Measurements from ENCODE around the gene SIRPG.
"Not testable (repeated sequence)": the region's sequence is repeated elsewhere in the genome, so short reads cannot be mapped to it uniquely, and the experiment has no call there.

Gene SIRPG

GRCh38 chr20:1657556-1658334 lies at the start of gene SIRPG:
TSS of gene SIRPG (minus strand) at chr20:1657779. CDS start at chr20:1657714, 65 bp downstream.
- no peaks in the 10 kb centered on the region for H3K4me1 ChIP-seq (ENCODE audit: control insufficient read depth, insufficient read depth, low read length)
- DNase-seq (ENCODE audit: low read depth), result no peak
- H3K4me3 ChIP-seq (ENCODE audit: low read length), result no peak within 1 kb of the TSS
- H3K9me3 ChIP-seq (ENCODE audit: control insufficient read depth, low read length), result peaks cover 5% of the 10 kb centered on the region
- H3K36me3 ChIP-seq (ENCODE audit: control insufficient read depth, insufficient read depth, low read length, severe bottlenecking), result no peaks in the 10 kb centered on the region
- no peak within 1 kb of the TSS for H3K9ac ChIP-seq (ENCODE audit: low read length)
- peaks cover 20% of the 10 kb centered on the region for H3K27me3 ChIP-seq (replicated peaks; ENCODE audit: control insufficient read depth, insufficient read depth, low read length)

- not testable (repeated sequence) for H3K9ac ChIP-seq (ENCODE audit: low read length); H3K36me3 ChIP-seq (ENCODE audit: control insufficient read depth, insufficient read depth, low read length, severe bottlenecking); H3K4me1 ChIP-seq (ENCODE audit: control insufficient read depth, insufficient read depth, low read length); H3K4me3 ChIP-seq (ENCODE audit: low read length); DNase-seq (ENCODE audit: low read depth); H3K27me3 ChIP-seq (replicated peaks; ENCODE audit: control insufficient read depth, insufficient read depth, low read length)
- H3K9me3 ChIP-seq (ENCODE audit: control insufficient read depth, low read length), result peaks cover 20% of the 10 kb centered on the region
Measured at GRCh38 chr20:1706887-1707286, 49.3 kb upstream of the SIRPG start.

- Histone ChIP-seq H3K9ac (ENCODE audit: low read length) (no peak overlapping the region), H3K9me3 (ENCODE audit: control insufficient read depth, low read length) (peaks cover 14% of the 10 kb centered on the region), H3K36me3 (ENCODE audit: control insufficient read depth, insufficient read depth, low read length, severe bottlenecking) (no peaks in the 10 kb centered on the region), H3K4me1 (ENCODE audit: control insufficient read depth, insufficient read depth, low read length) (no peaks in the 10 kb centered on the region), H3K4me3 (ENCODE audit: low read length) (no peak overlapping the region), H3K27me3 (replicated peaks; ENCODE audit: control insufficient read depth, insufficient read depth, low read length) (peaks cover 8% of the 10 kb centered on the region)
- DNase-seq (ENCODE audit: low read depth), result no peak
Measured at GRCh38 chr20:1706079-1706478, 48.5 kb upstream of the SIRPG start.

GRCh38 chr20:1702855-1703254 lies 45.3 kb upstream of the SIRPG start:
- Histone ChIP-seq H3K4me3 (ENCODE audit: low read length) (no peak overlapping the region), H3K27me3 (replicated peaks; ENCODE audit: control insufficient read depth, insufficient read depth, low read length) (peaks cover 6% of the 10 kb centered on the region), H3K9me3 (ENCODE audit: control insufficient read depth, low read length) (peaks cover 10% of the 10 kb centered on the region), H3K9ac (ENCODE audit: low read length) (no peak overlapping the region), H3K4me1 (ENCODE audit: control insufficient read depth, insufficient read depth, low read length) (no peaks in the 10 kb centered on the region), H3K36me3 (ENCODE audit: control insufficient read depth, insufficient read depth, low read length, severe bottlenecking) (no peaks in the 10 kb centered on the region)
- no peak for DNase-seq (ENCODE audit: low read depth)

GRCh38 chr20:1702328-1702727 lies 44.7 kb upstream of the SIRPG start:
- no peak for DNase-seq (ENCODE audit: low read depth)
- H3K4me1 ChIP-seq (ENCODE audit: control insufficient read depth, insufficient read depth, low read length), result no peaks in the 10 kb centered on the region
- no peak overlapping the region for H3K9ac ChIP-seq (ENCODE audit: low read length)
- peaks cover 10% of the 10 kb centered on the region for H3K9me3 ChIP-seq (ENCODE audit: control insufficient read depth, low read length)
- H3K4me3 ChIP-seq (ENCODE audit: low read length), result no peak overlapping the region
- no peaks in the 10 kb centered on the region for H3K36me3 ChIP-seq (ENCODE audit: control insufficient read depth, insufficient read depth, low read length, severe bottlenecking)
- H3K27me3 ChIP-seq (replicated peaks; ENCODE audit: control insufficient read depth, insufficient read depth, low read length), result peaks cover 6% of the 10 kb centered on the region

GRCh38 chr20:1700990-1701389 lies 43.4 kb upstream of the SIRPG start:
- H3K4me1 ChIP-seq (ENCODE audit: control insufficient read depth, insufficient read depth, low read length), result no peaks in the 10 kb centered on the region
- no peaks in the 10 kb centered on the region for H3K36me3 ChIP-seq (ENCODE audit: control insufficient read depth, insufficient read depth, low read length, severe bottlenecking)
- H3K4me3 ChIP-seq (ENCODE audit: low read length), result no peak overlapping the region
- H3K9me3 ChIP-seq (ENCODE audit: control insufficient read depth, low read length), result peaks cover 10% of the 10 kb centered on the region
- H3K27me3 ChIP-seq (replicated peaks; ENCODE audit: control insufficient read depth, insufficient read depth, low read length), result peaks cover 6% of the 10 kb centered on the region
- no peak for DNase-seq (ENCODE audit: low read depth)
- no peak overlapping the region for H3K9ac ChIP-seq (ENCODE audit: low read length)

- no peak for DNase-seq (ENCODE audit: low read depth)
Measured at GRCh38 chr20:1697592-1697991, 40.0 kb upstream of the SIRPG start.

GRCh38 chr20:1696521-1697209 lies 39.1 kb upstream of the SIRPG start:
- Histone ChIP-seq H3K4me3 (ENCODE audit: low read length) (no peak overlapping the region), H3K27me3 (replicated peaks; ENCODE audit: control insufficient read depth, insufficient read depth, low read length) (peaks cover 12% of the 10 kb centered on the region), H3K4me1 (ENCODE audit: control insufficient read depth, insufficient read depth, low read length) (no peaks in the 10 kb centered on the region), H3K36me3 (ENCODE audit: control insufficient read depth, insufficient read depth, low read length, severe bottlenecking) (no peaks in the 10 kb centered on the region), H3K9ac (ENCODE audit: low read length) (no peak overlapping the region), H3K9me3 (ENCODE audit: control insufficient read depth, low read length) (peaks cover 4% of the 10 kb centered on the region)
- no peak for DNase-seq (ENCODE audit: low read depth)

More at GRCh38 chr20:1697592-1697991, 40.0 kb upstream of the SIRPG start:
- Histone ChIP-seq H3K27me3 (replicated peaks; ENCODE audit: control insufficient read depth, insufficient read depth, low read length) (peaks cover 12% of the 10 kb centered on the region), H3K4me1 (ENCODE audit: control insufficient read depth, insufficient read depth, low read length) (no peaks in the 10 kb centered on the region), H3K9me3 (ENCODE audit: control insufficient read depth, low read length) (peaks cover 4% of the 10 kb centered on the region), H3K4me3 (ENCODE audit: low read length) (no peak overlapping the region), H3K9ac (ENCODE audit: low read length) (no peak overlapping the region), H3K36me3 (ENCODE audit: control insufficient read depth, insufficient read depth, low read length, severe bottlenecking) (no peaks in the 10 kb centered on the region)

GRCh38 chr20:1694672-1695071 lies 37.1 kb upstream of the SIRPG start:
- no peaks in the 10 kb centered on the region for H3K36me3 ChIP-seq (ENCODE audit: control insufficient read depth, insufficient read depth, low read length, severe bottlenecking)
- peaks cover 19% of the 10 kb centered on the region for H3K27me3 ChIP-seq (replicated peaks; ENCODE audit: control insufficient read depth, insufficient read depth, low read length)

GRCh38 chr20:1693427-1693826 lies 35.8 kb upstream of the SIRPG start:
- H3K4me1 ChIP-seq (ENCODE audit: control insufficient read depth, insufficient read depth, low read length), result no peaks in the 10 kb centered on the region
- no peak for DNase-seq (ENCODE audit: low read depth)
- no peaks in the 10 kb centered on the region for H3K9me3 ChIP-seq (ENCODE audit: control insufficient read depth, low read length)
- no peak overlapping the region for H3K4me3 ChIP-seq (ENCODE audit: low read length)
- no peaks in the 10 kb centered on the region for H3K36me3 ChIP-seq (ENCODE audit: control insufficient read depth, insufficient read depth, low read length, severe bottlenecking)
- peaks cover 23% of the 10 kb centered on the region for H3K27me3 ChIP-seq (replicated peaks; ENCODE audit: control insufficient read depth, insufficient read depth, low read length)
- H3K9ac ChIP-seq (ENCODE audit: low read length), result no peak overlapping the region

More at GRCh38 chr20:1694672-1695071, 37.1 kb upstream of the SIRPG start:
- peaks cover under 1% of the 10 kb centered on the region for H3K9me3 ChIP-seq (ENCODE audit: control insufficient read depth, low read length)
- H3K9ac ChIP-seq (ENCODE audit: low read length), result no peak overlapping the region
- H3K4me3 ChIP-seq (ENCODE audit: low read length), result no peak overlapping the region
- no peak for DNase-seq (ENCODE audit: low read depth)
- no peaks in the 10 kb centered on the region for H3K4me1 ChIP-seq (ENCODE audit: control insufficient read depth, insufficient read depth, low read length)

GRCh38 chr20:1689721-1690120 lies 32.1 kb upstream of the SIRPG start:
- Histone ChIP-seq H3K4me1 (ENCODE audit: control insufficient read depth, insufficient read depth, low read length) (no peaks in the 10 kb centered on the region), H3K4me3 (ENCODE audit: low read length) (no peak overlapping the region), H3K36me3 (ENCODE audit: control insufficient read depth, insufficient read depth, low read length, severe bottlenecking) (no peaks in the 10 kb centered on the region), H3K9ac (ENCODE audit: low read length) (no peak overlapping the region), H3K27me3 (replicated peaks; ENCODE audit: control insufficient read depth, insufficient read depth, low read length) (peaks cover 24% of the 10 kb centered on the region), H3K9me3 (ENCODE audit: control insufficient read depth, low read length) (no peaks in the 10 kb centered on the region)
- DNase-seq (ENCODE audit: low read depth), result no peak

All from adipocyte (in vitro differentiated cells).